Prostate gland (tissue), 2 donors: ENCODE measurements around the gene MRPL34. TPM values are rescaled to one million over a fixed set of nuclear protein-coding genes. Genes with fewer than 3 reads are reported as not detected.

Experiments used
- DNase-seq: peaks from one replicate; pipeline ENCODE4 v3.0.0-alpha.2; 2019; ENCODE audit warnings: low spot score
- H3K27ac ChIP-seq, 2 donors: fragments of 200-600 bp; sonication (generic); 2 replicates each; pipeline ENCODE4 v1.5.1; 2017 to 2019
- H3K27me3 ChIP-seq: fragments of 200-600 bp; sonication (generic); replicated peaks from 2 replicates; pipeline ENCODE4 v1.5.1; 2019; ENCODE audit not compliant: insufficient read depth
- H3K36me3 ChIP-seq, 2 donors: fragments of 200-600 bp; sonication (generic); 1 replicate in 1 of 2; 2 replicates in 1 of 2; pipeline versions ENCODE4 v1.5.1 to v1.8.1; 2017 to 2019
- H3K4me1 ChIP-seq: fragments of 200-600 bp; sonication (generic); replicated peaks from 2 replicates; pipeline ENCODE4 v1.5.1; 2019
- H3K4me3 ChIP-seq, 2 donors: fragments of 200-600 bp; sonication (generic); 2 replicates each; pipeline ENCODE4 v1.5.1; 2017 to 2019
- H3K9me3 ChIP-seq: fragments of 200-600 bp; sonication (generic); 2 replicates; pipeline ENCODE4 v1.5.1; 2017
- POLR2A ChIP-seq: fragments of 450-650 bp; IDR thresholded peaks from one replicate; pipeline ENCODE4 v1.6.1; 2016; ENCODE audit warnings: antibody characterized with exemption, mild to moderate bottlenecking
- POLR2AphosphoS5 ChIP-seq: sonication (generic); formaldehyde crosslinking; IDR thresholded peaks from one replicate; pipeline ENCODE4 v1.6.1; 2017; ENCODE audit warnings: antibody characterized with exemption
- WGBS: methylation state at CpG from one replicate; pipeline ENCODE4 v1.1.5; 2018; 5-methylcytosine and 5-hydroxymethylcytosine counted together
- intact Hi-C: fragments of 100-400 bp; cut with DNase I; formaldehyde crosslinking; loops from one replicate; pipeline ENCODE4 v1.14.2; 2022
- total RNA-seq, 2 donors: library from RNA; depleted of rRNA; stranded (reverse); fragments of >200 nt; gene quantifications; one replicate each; pipeline ENCODE4 v1.1.0, GENCODE V29; 2016
- TF ChIP-seq, protein P1 (sequence below), 4 experiments: fragments of 200-600 bp in 2 of 4; fragments of 450-650 bp in 2 of 4; sonication (generic) in 2 of 4; IDR thresholded peaks; 1 replicate in 3 of 4; 2 replicates in 1 of 4; pipeline ENCODE4 v1.5.1; 2016 to 2019; ENCODE audit warnings: antibody characterized with exemption in 4 of 4, mild to moderate bottlenecking in 2 of 4, moderate library complexity in 2 of 4

MRPL34 gene
- total RNA-seq, 2 donors from 2014 or later = 157 to 169 TPM

DNA sequence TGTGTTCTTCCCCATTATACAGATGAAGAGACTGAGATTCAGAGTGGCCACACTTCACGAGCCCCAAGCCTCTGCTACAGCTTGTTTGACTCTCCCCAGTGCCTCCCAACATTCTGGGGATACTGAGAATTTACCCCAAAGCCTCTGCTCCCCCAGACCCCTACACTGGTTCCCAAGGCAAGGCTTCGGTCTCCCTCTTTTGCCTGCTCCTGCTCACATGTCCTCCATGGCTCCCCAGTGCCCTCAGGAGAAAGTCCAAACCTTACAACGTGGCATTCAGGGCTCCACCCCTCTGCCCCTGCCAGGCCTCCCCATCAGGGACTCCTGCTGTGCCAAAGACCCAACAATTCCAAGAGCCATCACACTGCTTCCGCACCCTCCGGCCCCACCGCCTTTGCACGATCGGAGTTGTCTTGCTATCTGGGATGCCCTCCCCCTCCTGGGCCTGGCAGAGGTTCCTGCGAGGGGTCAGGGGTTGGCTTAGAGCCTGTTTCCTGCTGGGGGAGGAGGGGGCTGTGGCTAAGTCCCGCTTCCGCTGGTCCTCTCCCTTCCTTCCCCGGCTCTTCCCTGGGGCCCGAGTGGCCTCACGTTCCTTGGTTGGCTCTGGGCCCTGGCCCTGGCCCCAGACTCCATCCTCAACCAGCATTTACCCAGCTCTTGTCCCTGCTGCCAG is 47.1 kb downstream of the MRPL34 start:
- WGBS = 38% methylated on average over 13 of the region's 14 CpGs
- H3K36me3 ChIP-seq = no peaks in the 10 kb centered on the region
- DNase-seq = no peak
- no peaks in the 10 kb centered on the region for H3K4me1 ChIP-seq
- H3K9me3 ChIP-seq = no peaks in the 10 kb centered on the region
- no peak overlapping the region for H3K27ac ChIP-seq
- intact Hi-C loops = no loop called here
- no peak for TF ChIP-seq POLR2A
- TF ChIP-seq, protein P1, sequence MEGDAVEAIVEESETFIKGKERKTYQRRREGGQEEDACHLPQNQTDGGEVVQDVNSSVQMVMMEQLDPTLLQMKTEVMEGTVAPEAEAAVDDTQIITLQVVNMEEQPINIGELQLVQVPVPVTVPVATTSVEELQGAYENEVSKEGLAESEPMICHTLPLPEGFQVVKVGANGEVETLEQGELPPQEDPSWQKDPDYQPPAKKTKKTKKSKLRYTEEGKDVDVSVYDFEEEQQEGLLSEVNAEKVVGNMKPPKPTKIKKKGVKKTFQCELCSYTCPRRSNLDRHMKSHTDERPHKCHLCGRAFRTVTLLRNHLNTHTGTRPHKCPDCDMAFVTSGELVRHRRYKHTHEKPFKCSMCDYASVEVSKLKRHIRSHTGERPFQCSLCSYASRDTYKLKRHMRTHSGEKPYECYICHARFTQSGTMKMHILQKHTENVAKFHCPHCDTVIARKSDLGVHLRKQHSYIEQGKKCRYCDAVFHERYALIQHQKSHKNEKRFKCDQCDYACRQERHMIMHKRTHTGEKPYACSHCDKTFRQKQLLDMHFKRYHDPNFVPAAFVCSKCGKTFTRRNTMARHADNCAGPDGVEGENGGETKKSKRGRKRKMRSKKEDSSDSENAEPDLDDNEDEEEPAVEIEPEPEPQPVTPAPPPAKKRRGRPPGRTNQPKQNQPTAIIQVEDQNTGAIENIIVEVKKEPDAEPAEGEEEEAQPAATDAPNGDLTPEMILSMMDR (IDR thresholded peaks at IDR 0.05) = no peak
- no peak for TF ChIP-seq POLR2AphosphoS5
- H3K27me3 ChIP-seq = no peaks in the 10 kb centered on the region
- H3K4me3 ChIP-seq = no peak overlapping the region

DNA sequence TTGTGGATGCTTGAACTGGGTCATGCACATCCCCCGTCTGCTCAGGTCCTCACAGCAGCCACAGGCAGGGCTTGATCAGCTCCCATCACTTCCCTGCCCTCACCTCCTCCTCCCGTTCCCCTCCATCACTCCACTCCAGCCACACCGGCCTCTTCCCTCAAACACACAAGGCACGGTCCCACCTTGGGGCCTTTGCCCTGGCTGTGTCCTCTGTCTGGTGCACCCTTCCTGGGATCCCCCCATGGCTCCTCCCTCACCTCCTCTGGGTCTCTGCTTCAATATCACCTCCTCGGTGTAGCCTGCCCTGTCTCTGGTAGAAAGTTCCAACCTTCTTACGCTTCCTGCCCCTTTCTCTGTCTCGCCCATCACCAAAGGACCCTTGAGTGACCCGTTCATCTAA is 47.7 kb downstream of the MRPL34 start:
- no peak for DNase-seq
- TF ChIP-seq POLR2AphosphoS5 (no peak), POLR2A (no peak)
- TF ChIP-seq, protein P1 (IDR thresholded peaks at IDR 0.05) = no peak
- 78% methylated on average over 8 of the region's 8 CpGs for WGBS
- Histone ChIP-seq H3K36me3 (no peaks in the 10 kb centered on the region), H3K4me1 (no peaks in the 10 kb centered on the region), H3K9me3 (no peaks in the 10 kb centered on the region), H3K4me3 (no peak overlapping the region), H3K27me3 (no peaks in the 10 kb centered on the region), H3K27ac (no peak overlapping the region)
- intact Hi-C loops = no loop called here

Other genes with a start within 250 kb of the MRPL34 start
- 10 to 100 TPM in 1 of 2 donors, 1 to 10 TPM in 1; 6.5 to 15.3 TPM for gene HAUS8, start 230.4 kb upstream of the MRPL34 start, total RNA-seq
- 100 to 1,000 TPM in 1 of 2 donors, 10 to 100 TPM in 1; 50.9 to 208 TPM for gene MYO9B, start 230.1 kb upstream of the MRPL34 start, total RNA-seq
- 10 to 100 TPM; 24.5 to 30.3 TPM for gene USE1, start 90.5 kb upstream of the MRPL34 start, total RNA-seq
- 10 to 100 TPM; 21.6 to 26.2 TPM for gene OCEL1, start 79.6 kb upstream of the MRPL34 start, total RNA-seq
- 100 to 1,000 TPM in 1 of 2 donors, 10 to 100 TPM in 1; 91.7 to 108 TPM for gene NR2F6, start 60.0 kb upstream of the MRPL34 start, total RNA-seq
- gene USHBP1, start 41.1 kb upstream of the MRPL34 start, total RNA-seq = 1 to 10 TPM; 3.5 to 8.4 TPM
- gene BABAM1, start 38.4 kb upstream of the MRPL34 start, total RNA-seq = 10 to 100 TPM; 80.0 to 81.6 TPM
- 1 to 10 TPM in 1 of 2 donors, under 1 TPM in 1; 0.64 to 1.2 TPM for gene ANKLE1, start 24.0 kb upstream of the MRPL34 start, total RNA-seq
- 10 to 100 TPM; 20.1 to 21.6 TPM for gene ABHD8, start 2.4 kb upstream of the MRPL34 start, total RNA-seq
- gene DDA1, start 3.7 kb downstream of the MRPL34 start, total RNA-seq = 10 to 100 TPM in 1 of 2 donors, 1 to 10 TPM in 1; 9.6 to 18.6 TPM
- gene ANO8, start 29.0 kb downstream of the MRPL34 start, total RNA-seq = 10 to 100 TPM in 1 of 2 donors, 1 to 10 TPM in 1; 9.8 to 10.1 TPM
- gene GTPBP3, start 31.7 kb downstream of the MRPL34 start, total RNA-seq = 10 to 100 TPM; 42.4 to 67.0 TPM
- 10 to 100 TPM; 33.5 to 35.4 TPM for gene PLVAP, start 71.5 kb downstream of the MRPL34 start, total RNA-seq
- gene CCDC194, start 88.3 kb downstream of the MRPL34 start, total RNA-seq = not detected
- gene BST2, start 99.8 kb downstream of the MRPL34 start, total RNA-seq = 10 to 100 TPM; 32.7 to 75.3 TPM
- 10 to 100 TPM; 71.2 to 75.7 TPM for gene MVB12A, start 114.2 kb downstream of the MRPL34 start, total RNA-seq
- 1 to 10 TPM; 1.4 to 1.7 TPM for gene TMEM221, start 142.8 kb downstream of the MRPL34 start, total RNA-seq
- gene NXNL1, start 155.1 kb downstream of the MRPL34 start, total RNA-seq = not detected
- gene SLC27A1, start 164.7 kb downstream of the MRPL34 start, total RNA-seq = 10 to 100 TPM; 73.3 to 78.7 TPM
- gene PGLS, start 205.8 kb downstream of the MRPL34 start, total RNA-seq = 100 to 1,000 TPM; 120 to 129 TPM
- 10 to 100 TPM; 29.3 to 85.1 TPM for gene COLGALT1, start 249.8 kb downstream of the MRPL34 start, total RNA-seq